Neural progenitor cell (in vitro differentiated cells): Measurements from ENCODE around the gene TMEM208. TPM values are rescaled to one million over a fixed set of nuclear protein-coding genes. Genes with fewer than 3 reads are reported as not detected.

ENCODE experiments used
- DNase-seq: peaks from one replicate; pipeline ENCODE4 v3.0.0-alpha.2; 2016; ENCODE audit warnings: low spot score
- H2AFZ ChIP-seq: fragments of 200-600 bp; sonication (generic); replicated peaks from 2 replicates; pipeline ENCODE4 v1.6.1; 2016; ENCODE audit warnings: antibody characterized with exemption
- H3F3A ChIP-seq: fragments of 200-600 bp; sonication (generic); 2 replicates; pipeline ENCODE4 v1.6.1; 2016; ENCODE audit warnings: antibody characterized with exemption, low read depth
- H3K27ac ChIP-seq: fragments of 200-600 bp; sonication (generic); 2 replicates; pipeline ENCODE4 v1.5.1; 2016; ENCODE audit warnings: mild to moderate bottlenecking
- H3K27me3 ChIP-seq: fragments of 200-600 bp; sonication (generic); 2 replicates; pipeline ENCODE4 v1.6.1; 2016; ENCODE audit warnings: mild to moderate bottlenecking, moderate library complexity
- H3K36me3 ChIP-seq: fragments of 200-600 bp; sonication (generic); 2 replicates; pipeline ENCODE4 v1.5.1; 2016
- H3K4me1 ChIP-seq: fragments of 200-600 bp; sonication (generic); 2 replicates; pipeline ENCODE4 v1.6.1; 2016; ENCODE audit warnings: mixed run types
- H3K4me2 ChIP-seq: fragments of 200-600 bp; sonication (generic); 2 replicates; pipeline ENCODE4 v1.6.1; 2016
- H3K4me3 ChIP-seq: fragments of 200-600 bp; sonication (generic); 2 replicates; pipeline ENCODE4 v1.5.1; 2016
- H3K79me2 ChIP-seq: fragments of 200-600 bp; sonication (generic); 2 replicates; pipeline ENCODE4 v1.6.1; 2016; ENCODE audit warnings: low read depth
- H3K9ac ChIP-seq: fragments of 200-600 bp; sonication (generic); 2 replicates; pipeline ENCODE4 v1.6.1; 2016
- H3K9me3 ChIP-seq: fragments of 200-600 bp; sonication (generic); 2 replicates; pipeline ENCODE4 v1.5.1; 2016; ENCODE audit warnings: low read depth
- H4K20me1 ChIP-seq: fragments of 200-600 bp; sonication (generic); 2 replicates; pipeline ENCODE4 v1.6.1; 2016; ENCODE audit warnings: low read depth
- H3K27ac Mint-ChIP-seq: 3 replicates; pipeline ENCODE4 v1.8.0; 2021; ENCODE audit warnings: mixed read lengths
- H3K27me3 Mint-ChIP-seq: 2 replicates; pipeline ENCODE4 v1.8.0; 2022; ENCODE audit warnings: low read depth, mild to moderate bottlenecking, inconsistent platforms, moderate library complexity, mixed read lengths; ENCODE audit not compliant: insufficient read depth
- H3K36me3 Mint-ChIP-seq: 3 replicates; pipeline ENCODE4 v1.8.0; 2021; ENCODE audit warnings: mixed read lengths
- H3K4me1 Mint-ChIP-seq: 3 replicates; pipeline ENCODE4 v1.8.0; 2021; ENCODE audit warnings: mixed read lengths
- H3K4me3 Mint-ChIP-seq: 3 replicates; pipeline ENCODE4 v1.8.0; 2021; ENCODE audit warnings: mild to moderate bottlenecking, moderate library complexity, mixed read lengths
- H3K9me3 Mint-ChIP-seq: 3 replicates; pipeline ENCODE4 v1.8.0; 2020; ENCODE audit warnings: mixed read lengths
- EZH2 ChIP-seq: fragments of 200-600 bp; sonication (generic); IDR thresholded peaks from 2 replicates; pipeline ENCODE4 v1.6.1; 2017; ENCODE audit warnings: antibody characterized with exemption, mild to moderate bottlenecking, moderate library complexity
- EZH2phosphoT487 ChIP-seq: fragments of 200-600 bp; sonication (generic); IDR thresholded peaks from 2 replicates; pipeline ENCODE4 v1.6.1; 2017; ENCODE audit warnings: antibody characterized with exemption
- total RNA-seq: library from RNA; depleted of rRNA; stranded (reverse); fragments of >200 nt; gene quantifications from 2 replicates; pipeline ENCODE4 v1.2.3, GENCODE V29; 2015; ENCODE audit warnings: low replicate concordance
- TF ChIP-seq, protein P1 (sequence below): fragments of 200-600 bp; sonication (generic); IDR thresholded peaks from 2 replicates; pipeline ENCODE4 v1.5.1; 2017; ENCODE audit warnings: antibody characterized with exemption, mild to moderate bottlenecking

The TMEM208 gene
- total RNA-seq, 1 donor from 2014 or later, result 39.4 TPM

DNA sequence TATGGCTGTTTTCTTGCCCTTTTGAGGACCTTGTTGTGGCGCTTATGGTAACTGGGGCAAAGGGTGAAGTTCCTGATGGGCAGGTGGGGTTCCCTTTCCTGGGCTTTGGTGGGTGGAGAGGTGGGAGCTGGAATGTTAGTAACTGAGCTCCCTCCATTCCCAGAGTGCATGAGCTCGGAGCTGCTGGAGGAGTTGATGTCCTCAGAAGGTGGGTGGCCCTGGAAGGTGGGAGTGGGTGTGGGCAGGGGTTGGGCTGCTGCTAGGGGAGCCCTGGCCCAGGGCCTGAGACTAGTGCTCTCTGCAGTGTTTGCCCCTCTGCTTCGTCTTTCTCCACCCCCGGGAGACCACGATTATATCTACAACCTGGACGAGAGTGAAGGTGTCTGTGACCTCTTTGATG, 29.2 kb upstream of the TMEM208 start:
- peaks cover 49% of the 10 kb centered on the region for H4K20me1 ChIP-seq
- TF ChIP-seq, protein P1, sequence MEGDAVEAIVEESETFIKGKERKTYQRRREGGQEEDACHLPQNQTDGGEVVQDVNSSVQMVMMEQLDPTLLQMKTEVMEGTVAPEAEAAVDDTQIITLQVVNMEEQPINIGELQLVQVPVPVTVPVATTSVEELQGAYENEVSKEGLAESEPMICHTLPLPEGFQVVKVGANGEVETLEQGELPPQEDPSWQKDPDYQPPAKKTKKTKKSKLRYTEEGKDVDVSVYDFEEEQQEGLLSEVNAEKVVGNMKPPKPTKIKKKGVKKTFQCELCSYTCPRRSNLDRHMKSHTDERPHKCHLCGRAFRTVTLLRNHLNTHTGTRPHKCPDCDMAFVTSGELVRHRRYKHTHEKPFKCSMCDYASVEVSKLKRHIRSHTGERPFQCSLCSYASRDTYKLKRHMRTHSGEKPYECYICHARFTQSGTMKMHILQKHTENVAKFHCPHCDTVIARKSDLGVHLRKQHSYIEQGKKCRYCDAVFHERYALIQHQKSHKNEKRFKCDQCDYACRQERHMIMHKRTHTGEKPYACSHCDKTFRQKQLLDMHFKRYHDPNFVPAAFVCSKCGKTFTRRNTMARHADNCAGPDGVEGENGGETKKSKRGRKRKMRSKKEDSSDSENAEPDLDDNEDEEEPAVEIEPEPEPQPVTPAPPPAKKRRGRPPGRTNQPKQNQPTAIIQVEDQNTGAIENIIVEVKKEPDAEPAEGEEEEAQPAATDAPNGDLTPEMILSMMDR, result no peak
- no peak for TF ChIP-seq EZH2phosphoT487
- TF ChIP-seq EZH2, result no peak
- peaks cover 14% of the 10 kb centered on the region for H3K4me1 ChIP-seq
- no peak overlapping the region for H3K27ac ChIP-seq
- Mint-ChIP-seq H3K36me3 (peaks cover 18% of the 10 kb centered on the region), H3K4me1 (peaks cover 13% of the 10 kb centered on the region), H3K27me3 (peaks cover 8% of the 10 kb centered on the region), H3K9me3 (no peaks in the 10 kb centered on the region), H3K27ac (no peak overlapping the region), H3K4me3 (no peak overlapping the region)
- peaks cover 24% of the 10 kb centered on the region for H3F3A ChIP-seq
- no peak overlapping the region for H3K4me2 ChIP-seq
- H3K4me3 ChIP-seq, result no peak overlapping the region
- DNase-seq, result no peak
- no peaks in the 10 kb centered on the region for H3K36me3 ChIP-seq
- no peak overlapping the region for H3K9ac ChIP-seq
- no peaks in the 10 kb centered on the region for H3K27me3 ChIP-seq
- no peak overlapping the region for H2AFZ ChIP-seq
- no peaks in the 10 kb centered on the region for H3K9me3 ChIP-seq
- peaks cover 16% of the 10 kb centered on the region for H3K79me2 ChIP-seq

DNA sequence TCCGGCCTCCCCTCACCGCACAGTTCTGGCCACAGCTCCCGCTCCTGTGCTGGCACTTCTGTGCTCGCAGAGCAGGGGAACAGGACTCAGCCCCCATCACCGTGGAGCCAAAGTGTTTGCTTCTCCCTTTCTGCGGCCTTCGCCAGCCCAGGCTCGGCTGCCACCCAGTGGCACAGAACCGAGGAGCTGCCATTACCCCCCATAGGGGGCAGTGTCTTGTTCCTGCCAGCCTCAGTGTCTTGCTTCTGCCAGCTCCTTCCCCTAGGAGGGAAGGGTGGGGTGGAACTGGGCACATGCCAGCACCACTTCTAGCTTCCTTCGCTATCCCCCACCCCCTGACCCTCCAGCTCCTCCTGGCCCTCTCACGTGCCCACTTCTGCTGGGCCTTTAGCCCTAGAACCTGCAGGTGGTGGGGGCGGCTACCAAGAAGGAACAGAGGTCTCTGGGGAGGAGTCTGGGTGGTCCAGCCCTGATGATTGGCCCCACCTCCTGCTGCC, 28.6 kb upstream of the TMEM208 start:
- H3F3A ChIP-seq, result peaks cover 24% of the 10 kb centered on the region
- H3K36me3 Mint-ChIP-seq, result peaks cover 16% of the 10 kb centered on the region
- H3K4me1 Mint-ChIP-seq, result peaks cover 7% of the 10 kb centered on the region
- H4K20me1 ChIP-seq, result peaks cover 43% of the 10 kb centered on the region
- H3K27ac Mint-ChIP-seq, result no peak overlapping the region
- peaks cover 8% of the 10 kb centered on the region for H3K27me3 Mint-ChIP-seq
- H3K9me3 ChIP-seq, result no peaks in the 10 kb centered on the region
- H2AFZ ChIP-seq, result no peak overlapping the region
- TF ChIP-seq EZH2, result no peak
- TF ChIP-seq, protein P1, result peak; percentile 53
- H3K4me3 ChIP-seq, result no peak overlapping the region
- no peak overlapping the region for H3K27ac ChIP-seq
- H3K4me3 Mint-ChIP-seq, result no peak overlapping the region
- peaks cover 10% of the 10 kb centered on the region for H3K79me2 ChIP-seq
- no peak overlapping the region for H3K4me2 ChIP-seq
- no peak overlapping the region for H3K9ac ChIP-seq
- peak; percentile 53 for DNase-seq
- no peaks in the 10 kb centered on the region for H3K27me3 ChIP-seq
- H3K9me3 Mint-ChIP-seq, result no peaks in the 10 kb centered on the region
- H3K36me3 ChIP-seq, result no peaks in the 10 kb centered on the region
- H3K4me1 ChIP-seq, result peaks cover 8% of the 10 kb centered on the region

DNA sequence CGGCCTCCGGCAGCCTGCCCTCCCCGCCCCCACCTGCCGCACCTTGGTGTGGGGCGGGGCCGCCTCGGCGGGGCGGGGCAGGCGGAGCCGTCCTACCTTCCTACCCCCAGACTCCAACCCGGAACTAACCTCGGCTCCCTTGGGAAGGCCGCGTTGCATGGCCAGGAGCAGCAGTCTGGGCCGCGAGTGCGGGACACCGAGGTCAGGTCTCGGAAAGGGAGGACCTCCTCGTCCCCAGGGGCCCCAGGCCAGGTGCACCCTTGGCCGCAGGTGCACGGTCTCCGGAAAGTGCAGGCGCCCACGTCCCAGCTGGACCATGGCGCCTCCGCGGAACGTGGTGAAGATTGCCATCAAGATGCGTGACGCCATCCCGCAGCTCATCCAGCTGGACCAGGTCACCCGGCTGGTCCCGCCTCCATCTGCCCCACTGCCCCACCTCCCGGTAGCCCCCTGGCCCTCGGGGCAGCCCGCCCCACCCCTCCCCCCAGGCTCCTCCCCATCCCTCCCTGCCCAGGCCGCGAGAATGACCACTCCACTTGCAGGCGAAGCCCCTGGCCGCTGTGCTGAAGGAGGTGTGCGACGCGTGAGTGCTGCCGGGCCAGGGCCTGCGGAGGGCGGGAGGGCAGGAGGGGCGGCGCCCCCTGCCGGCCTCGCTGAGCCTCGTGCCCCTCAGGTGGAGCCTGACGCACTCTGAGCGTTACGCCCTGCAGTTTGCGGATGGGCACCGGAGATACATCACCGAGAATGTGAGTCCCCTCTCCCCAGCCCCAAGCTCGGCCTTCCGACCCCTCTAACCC, 27.7 kb upstream of the TMEM208 start, which contains the start of gene ELMO3:
Gene ELMO3, plus strand, starts transcription at position 121 of the 797 bp plus-strand sequence. Its CDS starts 196 bp downstream, at position 317.
- H3K4me2 ChIP-seq, result peak within 1 kb of the TSS; percentile 66
- peaks cover 35% of the 10 kb centered on the region for H4K20me1 ChIP-seq
- H3K27ac ChIP-seq, result no peak within 1 kb of the TSS
- peaks cover 1% of the 10 kb centered on the region for H3K79me2 ChIP-seq
- Mint-ChIP-seq H3K4me3 (no peak within 1 kb of the TSS), H3K36me3 (peaks cover 16% of the 10 kb centered on the region), H3K4me1 (no peaks in the 10 kb centered on the region), H3K27ac (no peak within 1 kb of the TSS), H3K9me3 (no peaks in the 10 kb centered on the region), H3K27me3 (peaks cover 8% of the 10 kb centered on the region)
- peaks cover 24% of the 10 kb centered on the region for H3F3A ChIP-seq
- peak; percentile 31 for TF ChIP-seq EZH2
- TF ChIP-seq, protein P1, result peak; percentile 53
- no peak for TF ChIP-seq EZH2phosphoT487
- H3K4me3 ChIP-seq, result peak within 1 kb of the TSS; percentile 21
- H2AFZ ChIP-seq, result no peak within 1 kb of the TSS
- H3K4me1 ChIP-seq, result peaks cover 7% of the 10 kb centered on the region
- no peaks in the 10 kb centered on the region for H3K27me3 ChIP-seq
- peak; percentile 87 for DNase-seq
- no peaks in the 10 kb centered on the region for H3K36me3 ChIP-seq
- no peak within 1 kb of the TSS for H3K9ac ChIP-seq
- H3K9me3 ChIP-seq, result no peaks in the 10 kb centered on the region
